Subcutaneous preadipocyte (primary cell): ENCODE measurements around the gene MLANA. TPM values are rescaled to one million over a fixed set of nuclear protein-coding genes. Genes with fewer than 3 reads are reported as not detected.

Experiments
- total RNA-seq: library from RNA; depleted of rRNA; stranded (reverse); fragments of >200 nt; gene quantifications from 2 replicates; pipeline ENCODE4 v1.2.3, GENCODE V29; 2012

MLANA gene, protein sequence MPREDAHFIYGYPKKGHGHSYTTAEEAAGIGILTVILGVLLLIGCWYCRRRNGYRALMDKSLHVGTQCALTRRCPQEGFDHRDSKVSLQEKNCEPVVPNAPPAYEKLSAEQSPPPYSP
- total RNA-seq: 0.20 TPM in 1 of 2 replicates, not detected in the other

DNA sequence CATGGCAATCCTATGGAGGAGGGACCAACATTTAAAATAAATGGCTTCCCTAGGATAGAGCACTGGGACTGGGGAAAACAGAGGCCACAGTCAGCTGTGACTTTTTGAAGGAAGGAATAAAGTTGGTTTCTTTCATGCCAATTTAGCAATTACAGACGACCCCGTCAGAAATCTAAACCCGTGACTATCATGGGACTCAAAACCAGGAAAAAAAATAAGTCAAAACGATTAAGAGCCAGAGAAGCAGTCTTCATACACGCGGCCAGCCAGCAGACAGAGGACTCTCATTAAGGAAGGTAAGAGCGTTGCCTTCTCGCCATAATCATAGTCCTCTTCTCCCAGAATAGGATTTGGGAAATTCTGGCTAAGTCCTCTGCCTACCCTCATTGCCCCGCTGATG is at the start of gene MLANA:
TSS of gene MLANA (plus strand) at position 249 of the 400 bp plus-strand sequence. CDS start 1,586 bp downstream, outside the sequence.

Other genes starting within 250 kb of the MLANA start
- 10.3 and 13.9 TPM in 2 replicates for gene ERMP1, start 57.8 kb upstream of the MLANA start, total RNA-seq
- gene RANBP6, start 124.7 kb downstream of the MLANA start, total RNA-seq: 19.8 and 27.2 TPM in 2 replicates